GM12872 (cell line): ENCODE measurements around the gene ZFP69B.

Source experiments
- CTCF ChIP-seq: IDR thresholded peaks from 3 replicates; pipeline ENCODE4 v1.5.1; 2011; ENCODE audit warnings: low read depth, mild to moderate bottlenecking, low read length, moderate library complexity; ENCODE audit not compliant: insufficient read depth

Gene ZFP69B

GRCh38 chr1:40476924-40477677 lies 26.8 kb downstream of the ZFP69B start, which contains the start of gene ZFP69:
TSS of gene ZFP69 (plus strand) at chr1:40477290. CDS start at chr1:40479362, 2,072 bp downstream.
- no peak for TF ChIP-seq CTCF

- no peak for TF ChIP-seq CTCF
Measured at GRCh38 chr1:40477678-40478053, 27.4 kb downstream of the ZFP69B start.

- no peak for TF ChIP-seq CTCF
Measured at GRCh38 chr1:40478276-40478675, 28.0 kb downstream of the ZFP69B start.

GRCh38 chr1:40479156-40479555 lies 28.9 kb downstream of the ZFP69B start:
- TF ChIP-seq CTCF: no peak

- no peak for TF ChIP-seq CTCF
Measured at GRCh38 chr1:40495315-40495903, 45.1 kb downstream of the ZFP69B start.

GRCh38 chr1:40507973-40508372 lies 57.7 kb downstream of the ZFP69B start:
- TF ChIP-seq CTCF: no peak

- no peak for TF ChIP-seq CTCF
Measured at GRCh38 chr1:40508375-40509341, 58.4 kb downstream of the ZFP69B start, which contains the start of gene EXO5. TSS of gene EXO5 (plus strand) at chr1:40508767. CDS start at chr1:40514545, 5,778 bp downstream.
